ENCODE measurements around the gene PSMG2.

DNA sequence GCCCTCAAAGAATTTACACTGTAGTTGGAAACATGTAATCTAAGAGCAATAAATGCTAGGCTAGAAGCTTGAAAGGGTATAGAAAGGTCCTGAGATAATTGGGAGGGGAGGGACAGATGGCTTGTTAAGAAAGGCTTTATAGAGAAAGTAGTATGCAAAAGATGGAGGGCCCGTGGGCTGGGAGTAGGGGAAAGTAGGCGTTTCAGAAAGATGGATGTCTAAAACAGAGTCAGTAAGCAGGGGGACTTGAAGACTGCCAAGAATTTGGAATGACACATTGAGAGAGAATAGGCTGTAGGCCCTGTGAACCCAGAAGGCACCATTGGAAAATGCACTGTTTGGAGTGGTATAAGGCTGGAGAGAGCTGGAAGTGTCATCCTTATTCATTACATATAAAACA, 822 bp downstream of the PSMG2 start:
- TF ChIP-seq, protein P1, sequence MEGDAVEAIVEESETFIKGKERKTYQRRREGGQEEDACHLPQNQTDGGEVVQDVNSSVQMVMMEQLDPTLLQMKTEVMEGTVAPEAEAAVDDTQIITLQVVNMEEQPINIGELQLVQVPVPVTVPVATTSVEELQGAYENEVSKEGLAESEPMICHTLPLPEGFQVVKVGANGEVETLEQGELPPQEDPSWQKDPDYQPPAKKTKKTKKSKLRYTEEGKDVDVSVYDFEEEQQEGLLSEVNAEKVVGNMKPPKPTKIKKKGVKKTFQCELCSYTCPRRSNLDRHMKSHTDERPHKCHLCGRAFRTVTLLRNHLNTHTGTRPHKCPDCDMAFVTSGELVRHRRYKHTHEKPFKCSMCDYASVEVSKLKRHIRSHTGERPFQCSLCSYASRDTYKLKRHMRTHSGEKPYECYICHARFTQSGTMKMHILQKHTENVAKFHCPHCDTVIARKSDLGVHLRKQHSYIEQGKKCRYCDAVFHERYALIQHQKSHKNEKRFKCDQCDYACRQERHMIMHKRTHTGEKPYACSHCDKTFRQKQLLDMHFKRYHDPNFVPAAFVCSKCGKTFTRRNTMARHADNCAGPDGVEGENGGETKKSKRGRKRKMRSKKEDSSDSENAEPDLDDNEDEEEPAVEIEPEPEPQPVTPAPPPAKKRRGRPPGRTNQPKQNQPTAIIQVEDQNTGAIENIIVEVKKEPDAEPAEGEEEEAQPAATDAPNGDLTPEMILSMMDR (IDR thresholded peaks at IDR 0.05): no peak
- TF ChIP-seq, protein P2, sequence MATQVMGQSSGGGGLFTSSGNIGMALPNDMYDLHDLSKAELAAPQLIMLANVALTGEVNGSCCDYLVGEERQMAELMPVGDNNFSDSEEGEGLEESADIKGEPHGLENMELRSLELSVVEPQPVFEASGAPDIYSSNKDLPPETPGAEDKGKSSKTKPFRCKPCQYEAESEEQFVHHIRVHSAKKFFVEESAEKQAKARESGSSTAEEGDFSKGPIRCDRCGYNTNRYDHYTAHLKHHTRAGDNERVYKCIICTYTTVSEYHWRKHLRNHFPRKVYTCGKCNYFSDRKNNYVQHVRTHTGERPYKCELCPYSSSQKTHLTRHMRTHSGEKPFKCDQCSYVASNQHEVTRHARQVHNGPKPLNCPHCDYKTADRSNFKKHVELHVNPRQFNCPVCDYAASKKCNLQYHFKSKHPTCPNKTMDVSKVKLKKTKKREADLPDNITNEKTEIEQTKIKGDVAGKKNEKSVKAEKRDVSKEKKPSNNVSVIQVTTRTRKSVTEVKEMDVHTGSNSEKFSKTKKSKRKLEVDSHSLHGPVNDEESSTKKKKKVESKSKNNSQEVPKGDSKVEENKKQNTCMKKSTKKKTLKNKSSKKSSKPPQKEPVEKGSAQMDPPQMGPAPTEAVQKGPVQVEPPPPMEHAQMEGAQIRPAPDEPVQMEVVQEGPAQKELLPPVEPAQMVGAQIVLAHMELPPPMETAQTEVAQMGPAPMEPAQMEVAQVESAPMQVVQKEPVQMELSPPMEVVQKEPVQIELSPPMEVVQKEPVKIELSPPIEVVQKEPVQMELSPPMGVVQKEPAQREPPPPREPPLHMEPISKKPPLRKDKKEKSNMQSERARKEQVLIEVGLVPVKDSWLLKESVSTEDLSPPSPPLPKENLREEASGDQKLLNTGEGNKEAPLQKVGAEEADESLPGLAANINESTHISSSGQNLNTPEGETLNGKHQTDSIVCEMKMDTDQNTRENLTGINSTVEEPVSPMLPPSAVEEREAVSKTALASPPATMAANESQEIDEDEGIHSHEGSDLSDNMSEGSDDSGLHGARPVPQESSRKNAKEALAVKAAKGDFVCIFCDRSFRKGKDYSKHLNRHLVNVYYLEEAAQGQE (IDR thresholded peaks at IDR 0.05; ENCODE audit: insufficient read depth in 1 of 2, low read depth in 2 of 2, low read length in 1 of 2): no peak
